GM23338 (cell line): ENCODE measurements around the gene CRPPA. TPM values are rescaled to one million over a fixed set of nuclear protein-coding genes. Genes with fewer than 3 reads are reported as not detected.

Experiments used
- ATAC-seq: fragments of 200-7000 bp; cut with Tn5 transposase; 3 replicates; pipeline ENCODE4 v1.9.1; 2020
- DNase-seq: peaks from one replicate; pipeline ENCODE4 v3.0.0-alpha.2; 2015; ENCODE audit warnings: low spot score
- H2AFZ ChIP-seq: fragments of 200-600 bp; sonication (generic); 2 replicates; pipeline ENCODE4 v1.8.0; 2016; ENCODE audit warnings: antibody characterized with exemption, mild to moderate bottlenecking, moderate library complexity
- H3F3A ChIP-seq: fragments of 200-600 bp; sonication (generic); replicated peaks from 2 replicates; pipeline ENCODE4 v1.8.0; 2017; ENCODE audit warnings: antibody characterized with exemption, mixed run types, low read depth
- H3K27ac ChIP-seq: fragments of 200-600 bp; sonication (generic); 2 replicates; pipeline ENCODE4 v1.6.1; 2016; ENCODE audit warnings: low read depth
- H3K27me3 ChIP-seq: fragments of 200-600 bp; sonication (generic); 2 replicates; pipeline ENCODE4 v1.8.0; 2016; ENCODE audit warnings: mild to moderate bottlenecking, mixed run types, moderate library complexity; ENCODE audit not compliant: insufficient read depth
- H3K36me3 ChIP-seq: fragments of 200-600 bp; sonication (generic); 2 replicates; pipeline ENCODE4 v1.8.0; 2016; ENCODE audit warnings: mild to moderate bottlenecking; ENCODE audit not compliant: insufficient read depth
- H3K4me1 ChIP-seq: fragments of 200-600 bp; sonication (generic); 2 replicates; pipeline ENCODE4 v1.8.0; 2016; ENCODE audit warnings: mild to moderate bottlenecking, moderate library complexity; ENCODE audit not compliant: insufficient read depth
- H3K4me2 ChIP-seq: fragments of 200-600 bp; sonication (generic); 2 replicates; pipeline ENCODE4 v1.7.1; 2017; ENCODE audit warnings: mixed run types
- H3K4me3 ChIP-seq: fragments of 200-600 bp; sonication (generic); 2 replicates; pipeline ENCODE4 v1.6.1; 2016; ENCODE audit warnings: mixed run types
- H3K79me2 ChIP-seq: fragments of 200-600 bp; sonication (generic); replicated peaks from 2 replicates; pipeline ENCODE4 v1.8.0; 2017; ENCODE audit warnings: mild to moderate bottlenecking; ENCODE audit not compliant: insufficient read depth
- H3K9me2 ChIP-seq: fragments of 200-600 bp; sonication (generic); 2 replicates; pipeline ENCODE4 v1.8.0; 2017; ENCODE audit not compliant: insufficient read depth
- H4K20me1 ChIP-seq: fragments of 200-600 bp; sonication (generic); replicated peaks from 2 replicates; pipeline ENCODE4 v1.8.0; 2017; ENCODE audit warnings: mild to moderate bottlenecking; ENCODE audit not compliant: insufficient read depth
- H3K27ac Mint-ChIP-seq: 2 replicates; pipeline ENCODE4 v1.8.0; 2020; ENCODE audit warnings: inconsistent platforms, mild to moderate bottlenecking, moderate library complexity, mixed read lengths
- H3K27me3 Mint-ChIP-seq: 3 replicates; pipeline ENCODE4 v1.8.0; 2022; ENCODE audit warnings: low read depth, mild to moderate bottlenecking, moderate library complexity, mixed read lengths, inconsistent platforms; ENCODE audit not compliant: insufficient read depth, poor library complexity
- H3K36me3 Mint-ChIP-seq: 3 replicates; pipeline ENCODE4 v1.8.0; 2021; ENCODE audit warnings: low read depth, mild to moderate bottlenecking, inconsistent platforms, moderate library complexity, mixed read lengths
- H3K4me1 Mint-ChIP-seq: 3 replicates; pipeline ENCODE4 v1.8.0; 2020; ENCODE audit warnings: mild to moderate bottlenecking, inconsistent platforms, mixed read lengths
- H3K4me3 Mint-ChIP-seq: 3 replicates; pipeline ENCODE4 v1.8.0; 2021; ENCODE audit warnings: moderate library complexity, mild to moderate bottlenecking, inconsistent platforms, mixed read lengths
- H3K9me3 Mint-ChIP-seq: 3 replicates; pipeline ENCODE4 v1.8.0; 2020; ENCODE audit warnings: moderate library complexity, mild to moderate bottlenecking, inconsistent platforms, mixed read lengths
- CREB1 ChIP-seq: fragments of 250-450 bp; sonication (Bioruptor Pico); IDR thresholded peaks from 2 replicates; pipeline ENCODE4 v1.5.0; 2020; ENCODE audit warnings: low read depth, mild to moderate bottlenecking, moderate library complexity
- EZH2 ChIP-seq: fragments of 200-600 bp; sonication (generic); IDR thresholded peaks from one replicate; pipeline ENCODE4 v1.8.0; 2017; ENCODE audit warnings: antibody characterized with exemption, mild to moderate bottlenecking, low read depth; ENCODE audit not compliant: unreplicated experiment
- EZH2phosphoT487 ChIP-seq: fragments of 200-600 bp; sonication (generic); IDR thresholded peaks from one replicate; pipeline ENCODE4 v1.8.1; 2018; ENCODE audit warnings: antibody characterized with exemption; ENCODE audit not compliant: unreplicated experiment
- JUNB ChIP-seq: IDR thresholded peaks from one replicate; pipeline ENCODE4 v1.6.1; 2016; ENCODE audit warnings: antibody characterized with exemption; ENCODE audit not compliant: unreplicated experiment
- NANOG ChIP-seq: IDR thresholded peaks from 2 replicates; pipeline ENCODE4 v1.6.1; 2016; ENCODE audit warnings: antibody characterized with exemption, borderline replicate concordance
- POLR2AphosphoS5 ChIP-seq: IDR thresholded peaks from 2 replicates; pipeline ENCODE4 v1.6.1; 2016; ENCODE audit warnings: antibody characterized with exemption, low read depth
- STAT1 ChIP-seq: IDR thresholded peaks from one replicate; pipeline ENCODE4 v1.6.1; 2016; ENCODE audit warnings: antibody characterized with exemption; ENCODE audit not compliant: unreplicated experiment
- ZNF114 ChIP-seq: fragments of 250-450 bp; sonication (Bioruptor Pico); IDR thresholded peaks from 2 replicates; pipeline ENCODE4 v1.5.0; 2020; ENCODE audit warnings: mild to moderate bottlenecking, moderate library complexity
- ZNF331 ChIP-seq: fragments of 250-450 bp; sonication (Bioruptor Pico); IDR thresholded peaks from 2 replicates; pipeline ENCODE4 v1.5.0; 2020; ENCODE audit warnings: low read depth, mild to moderate bottlenecking, moderate library complexity
- polyA plus RNA-seq: library from polyadenylated mRNA; unstranded; fragments of >200 nt; fragmentation: Nextera tagmentation; extraction: Ambion mirVana; gene quantifications from 2 replicates; pipeline ENCODE4 v1.2.1, GENCODE V29; 2016
- total RNA-seq: library from RNA; depleted of rRNA; stranded (reverse); fragments of >200 nt; shearing (Covaris generic); gene quantifications from 2 replicates; pipeline ENCODE4 v1.2.3, GENCODE V29; 2014
- TF ChIP-seq, protein P1 (sequence below): fragments of 250-450 bp; sonication (Bioruptor Pico); IDR thresholded peaks from 2 replicates; pipeline ENCODE4 v1.5.0; 2020; ENCODE audit warnings: mild to moderate bottlenecking, moderate library complexity
- TF ChIP-seq, protein P2 (sequence below), 2 experiments: fragments of 200-600 bp in 1 of 2; sonication (generic) in 1 of 2; conservative IDR thresholded peaks; 2 replicates each; pipeline versions ENCODE4 v1.5.1 to v1.6.1; 2016 to 2017; ENCODE audit warnings: antibody characterized with exemption in 2 of 2, low read depth in 2 of 2, mild to moderate bottlenecking in 2 of 2, moderate library complexity in 1 of 2
- TF ChIP-seq, protein P3 (sequence below): IDR thresholded peaks from 2 replicates; pipeline ENCODE4 v1.6.1; 2016; ENCODE audit warnings: antibody characterized with exemption
- TF ChIP-seq, protein P4 (sequence below): IDR thresholded peaks from one replicate; pipeline ENCODE4 v1.6.1; 2018; ENCODE audit warnings: antibody characterized with exemption; ENCODE audit not compliant: unreplicated experiment

CRPPA gene
- total and polyA plus RNA-seq, 2 experiments from 2014 or later = 0.45 to 0.73 TPM

DNA sequence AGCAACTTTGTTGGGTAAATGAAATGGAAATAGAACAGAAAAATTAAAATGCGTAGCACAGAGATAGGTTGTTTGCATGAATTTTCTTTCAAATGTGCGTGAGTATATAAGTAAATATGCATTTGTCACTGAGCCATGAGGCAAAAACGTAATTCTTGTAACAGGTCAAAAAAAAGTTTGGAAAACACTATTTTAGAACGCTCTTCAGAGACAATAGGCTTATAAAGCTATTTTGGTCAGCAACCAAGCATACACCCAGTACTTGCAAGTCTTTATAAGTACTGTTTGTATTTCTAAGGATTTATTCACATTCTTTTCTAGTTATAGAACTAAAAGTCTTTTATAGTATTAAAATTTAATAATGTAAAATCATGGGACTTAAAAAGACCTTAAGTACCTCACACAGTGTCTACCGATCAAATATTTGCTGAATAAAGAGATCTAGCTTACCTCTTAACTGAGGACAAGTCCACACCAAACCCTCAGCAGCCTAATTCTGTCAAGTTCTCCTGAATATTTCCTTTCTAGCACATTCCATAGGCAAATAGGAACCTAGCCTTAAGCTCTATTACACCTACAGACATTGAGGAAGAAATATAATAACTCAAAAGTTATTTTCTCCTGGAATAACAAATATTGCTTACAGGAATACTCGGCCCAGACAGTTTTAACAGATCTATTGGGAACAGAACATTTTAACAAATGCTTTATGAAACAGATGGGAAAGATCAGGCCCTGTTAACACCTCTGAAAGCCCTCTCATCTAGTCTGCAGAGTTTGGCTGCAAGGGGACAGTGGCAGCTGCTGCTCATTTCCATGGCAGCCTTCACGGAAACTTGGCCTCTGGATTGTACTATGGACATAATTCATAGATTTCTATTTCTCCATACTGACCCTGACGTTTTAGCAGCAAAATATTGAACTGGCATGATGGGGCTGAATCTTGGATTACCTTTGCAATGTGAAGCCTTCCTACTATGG lies 8.8 kb downstream of the CRPPA start:
- H3K4me2 ChIP-seq = no peak overlapping the region
- TF ChIP-seq, protein P1, sequence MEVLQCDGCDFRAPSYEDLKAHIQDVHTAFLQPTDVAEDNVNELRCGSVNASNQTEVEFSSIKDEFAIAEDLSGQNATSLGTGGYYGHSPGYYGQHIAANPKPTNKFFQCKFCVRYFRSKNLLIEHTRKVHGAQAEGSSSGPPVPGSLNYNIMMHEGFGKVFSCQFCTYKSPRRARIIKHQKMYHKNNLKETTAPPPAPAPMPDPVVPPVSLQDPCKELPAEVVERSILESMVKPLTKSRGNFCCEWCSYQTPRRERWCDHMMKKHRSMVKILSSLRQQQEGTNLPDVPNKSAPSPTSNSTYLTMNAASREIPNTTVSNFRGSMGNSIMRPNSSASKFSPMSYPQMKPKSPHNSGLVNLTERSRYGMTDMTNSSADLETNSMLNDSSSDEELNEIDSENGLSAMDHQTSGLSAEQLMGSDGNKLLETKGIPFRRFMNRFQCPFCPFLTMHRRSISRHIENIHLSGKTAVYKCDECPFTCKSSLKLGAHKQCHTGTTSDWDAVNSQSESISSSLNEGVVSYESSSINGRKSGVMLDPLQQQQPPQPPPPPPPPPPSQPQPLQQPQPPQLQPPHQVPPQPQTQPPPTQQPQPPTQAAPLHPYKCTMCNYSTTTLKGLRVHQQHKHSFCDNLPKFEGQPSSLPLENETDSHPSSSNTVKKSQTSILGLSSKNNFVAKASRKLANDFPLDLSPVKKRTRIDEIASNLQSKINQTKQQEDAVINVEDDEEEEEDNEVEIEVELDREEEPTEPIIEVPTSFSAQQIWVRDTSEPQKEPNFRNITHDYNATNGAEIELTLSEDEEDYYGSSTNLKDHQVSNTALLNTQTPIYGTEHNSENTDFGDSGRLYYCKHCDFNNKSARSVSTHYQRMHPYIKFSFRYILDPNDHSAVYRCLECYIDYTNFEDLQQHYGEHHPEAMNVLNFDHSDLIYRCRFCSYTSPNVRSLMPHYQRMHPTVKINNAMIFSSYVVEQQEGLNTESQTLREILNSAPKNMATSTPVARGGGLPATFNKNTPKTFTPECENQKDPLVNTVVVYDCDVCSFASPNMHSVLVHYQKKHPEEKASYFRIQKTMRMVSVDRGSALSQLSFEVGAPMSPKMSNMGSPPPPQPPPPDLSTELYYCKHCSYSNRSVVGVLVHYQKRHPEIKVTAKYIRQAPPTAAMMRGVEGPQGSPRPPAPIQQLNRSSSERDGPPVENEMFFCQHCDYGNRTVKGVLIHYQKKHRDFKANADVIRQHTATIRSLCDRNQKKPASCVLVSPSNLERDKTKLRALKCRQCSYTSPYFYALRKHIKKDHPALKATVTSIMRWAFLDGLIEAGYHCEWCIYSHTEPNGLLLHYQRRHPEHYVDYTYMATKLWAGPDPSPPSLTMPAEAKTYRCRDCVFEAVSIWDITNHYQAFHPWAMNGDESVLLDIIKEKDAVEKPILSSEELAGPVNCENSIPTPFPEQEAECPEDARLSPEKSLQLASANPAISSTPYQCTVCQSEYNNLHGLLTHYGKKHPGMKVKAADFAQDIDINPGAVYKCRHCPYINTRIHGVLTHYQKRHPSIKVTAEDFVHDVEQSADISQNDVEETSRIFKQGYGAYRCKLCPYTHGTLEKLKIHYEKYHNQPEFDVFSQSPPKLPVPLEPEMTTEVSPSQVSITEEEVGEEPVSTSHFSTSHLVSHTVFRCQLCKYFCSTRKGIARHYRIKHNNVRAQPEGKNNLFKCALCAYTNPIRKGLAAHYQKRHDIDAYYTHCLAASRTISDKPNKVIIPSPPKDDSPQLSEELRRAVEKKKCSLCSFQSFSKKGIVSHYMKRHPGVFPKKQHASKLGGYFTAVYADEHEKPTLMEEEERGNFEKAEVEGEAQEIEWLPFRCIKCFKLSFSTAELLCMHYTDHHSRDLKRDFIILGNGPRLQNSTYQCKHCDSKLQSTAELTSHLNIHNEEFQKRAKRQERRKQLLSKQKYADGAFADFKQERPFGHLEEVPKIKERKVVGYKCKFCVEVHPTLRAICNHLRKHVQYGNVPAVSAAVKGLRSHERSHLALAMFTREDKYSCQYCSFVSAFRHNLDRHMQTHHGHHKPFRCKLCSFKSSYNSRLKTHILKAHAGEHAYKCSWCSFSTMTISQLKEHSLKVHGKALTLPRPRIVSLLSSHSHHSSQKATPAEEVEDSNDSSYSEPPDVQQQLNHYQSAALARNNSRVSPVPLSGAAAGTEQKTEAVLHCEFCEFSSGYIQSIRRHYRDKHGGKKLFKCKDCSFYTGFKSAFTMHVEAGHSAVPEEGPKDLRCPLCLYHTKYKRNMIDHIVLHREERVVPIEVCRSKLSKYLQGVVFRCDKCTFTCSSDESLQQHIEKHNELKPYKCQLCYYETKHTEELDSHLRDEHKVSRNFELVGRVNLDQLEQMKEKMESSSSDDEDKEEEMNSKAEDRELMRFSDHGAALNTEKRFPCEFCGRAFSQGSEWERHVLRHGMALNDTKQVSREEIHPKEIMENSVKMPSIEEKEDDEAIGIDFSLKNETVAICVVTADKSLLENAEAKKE (CRISPR knock-in tag) = no peak
- TF ChIP-seq ZNF114 (CRISPR knock-in tag) (no peak), JUNB (no peak), ZNF331 (CRISPR knock-in tag) (no peak), CREB1 (CRISPR knock-in tag) (no peak), POLR2AphosphoS5 (no peak), NANOG (no peak), EZH2 (no peak), EZH2phosphoT487 (no peak), STAT1 (no peak)
- TF ChIP-seq, protein P2, sequence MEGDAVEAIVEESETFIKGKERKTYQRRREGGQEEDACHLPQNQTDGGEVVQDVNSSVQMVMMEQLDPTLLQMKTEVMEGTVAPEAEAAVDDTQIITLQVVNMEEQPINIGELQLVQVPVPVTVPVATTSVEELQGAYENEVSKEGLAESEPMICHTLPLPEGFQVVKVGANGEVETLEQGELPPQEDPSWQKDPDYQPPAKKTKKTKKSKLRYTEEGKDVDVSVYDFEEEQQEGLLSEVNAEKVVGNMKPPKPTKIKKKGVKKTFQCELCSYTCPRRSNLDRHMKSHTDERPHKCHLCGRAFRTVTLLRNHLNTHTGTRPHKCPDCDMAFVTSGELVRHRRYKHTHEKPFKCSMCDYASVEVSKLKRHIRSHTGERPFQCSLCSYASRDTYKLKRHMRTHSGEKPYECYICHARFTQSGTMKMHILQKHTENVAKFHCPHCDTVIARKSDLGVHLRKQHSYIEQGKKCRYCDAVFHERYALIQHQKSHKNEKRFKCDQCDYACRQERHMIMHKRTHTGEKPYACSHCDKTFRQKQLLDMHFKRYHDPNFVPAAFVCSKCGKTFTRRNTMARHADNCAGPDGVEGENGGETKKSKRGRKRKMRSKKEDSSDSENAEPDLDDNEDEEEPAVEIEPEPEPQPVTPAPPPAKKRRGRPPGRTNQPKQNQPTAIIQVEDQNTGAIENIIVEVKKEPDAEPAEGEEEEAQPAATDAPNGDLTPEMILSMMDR (conservative IDR thresholded peaks at IDR 0.05; ENCODE audit: low read depth in 2 of 2) = no peak
- TF ChIP-seq, protein P3, sequence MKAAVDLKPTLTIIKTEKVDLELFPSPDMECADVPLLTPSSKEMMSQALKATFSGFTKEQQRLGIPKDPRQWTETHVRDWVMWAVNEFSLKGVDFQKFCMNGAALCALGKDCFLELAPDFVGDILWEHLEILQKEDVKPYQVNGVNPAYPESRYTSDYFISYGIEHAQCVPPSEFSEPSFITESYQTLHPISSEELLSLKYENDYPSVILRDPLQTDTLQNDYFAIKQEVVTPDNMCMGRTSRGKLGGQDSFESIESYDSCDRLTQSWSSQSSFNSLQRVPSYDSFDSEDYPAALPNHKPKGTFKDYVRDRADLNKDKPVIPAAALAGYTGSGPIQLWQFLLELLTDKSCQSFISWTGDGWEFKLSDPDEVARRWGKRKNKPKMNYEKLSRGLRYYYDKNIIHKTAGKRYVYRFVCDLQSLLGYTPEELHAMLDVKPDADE = no peak
- TF ChIP-seq, protein P4, sequence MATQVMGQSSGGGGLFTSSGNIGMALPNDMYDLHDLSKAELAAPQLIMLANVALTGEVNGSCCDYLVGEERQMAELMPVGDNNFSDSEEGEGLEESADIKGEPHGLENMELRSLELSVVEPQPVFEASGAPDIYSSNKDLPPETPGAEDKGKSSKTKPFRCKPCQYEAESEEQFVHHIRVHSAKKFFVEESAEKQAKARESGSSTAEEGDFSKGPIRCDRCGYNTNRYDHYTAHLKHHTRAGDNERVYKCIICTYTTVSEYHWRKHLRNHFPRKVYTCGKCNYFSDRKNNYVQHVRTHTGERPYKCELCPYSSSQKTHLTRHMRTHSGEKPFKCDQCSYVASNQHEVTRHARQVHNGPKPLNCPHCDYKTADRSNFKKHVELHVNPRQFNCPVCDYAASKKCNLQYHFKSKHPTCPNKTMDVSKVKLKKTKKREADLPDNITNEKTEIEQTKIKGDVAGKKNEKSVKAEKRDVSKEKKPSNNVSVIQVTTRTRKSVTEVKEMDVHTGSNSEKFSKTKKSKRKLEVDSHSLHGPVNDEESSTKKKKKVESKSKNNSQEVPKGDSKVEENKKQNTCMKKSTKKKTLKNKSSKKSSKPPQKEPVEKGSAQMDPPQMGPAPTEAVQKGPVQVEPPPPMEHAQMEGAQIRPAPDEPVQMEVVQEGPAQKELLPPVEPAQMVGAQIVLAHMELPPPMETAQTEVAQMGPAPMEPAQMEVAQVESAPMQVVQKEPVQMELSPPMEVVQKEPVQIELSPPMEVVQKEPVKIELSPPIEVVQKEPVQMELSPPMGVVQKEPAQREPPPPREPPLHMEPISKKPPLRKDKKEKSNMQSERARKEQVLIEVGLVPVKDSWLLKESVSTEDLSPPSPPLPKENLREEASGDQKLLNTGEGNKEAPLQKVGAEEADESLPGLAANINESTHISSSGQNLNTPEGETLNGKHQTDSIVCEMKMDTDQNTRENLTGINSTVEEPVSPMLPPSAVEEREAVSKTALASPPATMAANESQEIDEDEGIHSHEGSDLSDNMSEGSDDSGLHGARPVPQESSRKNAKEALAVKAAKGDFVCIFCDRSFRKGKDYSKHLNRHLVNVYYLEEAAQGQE = no peak
- no peak overlapping the region for H2AFZ ChIP-seq
- no peaks in the 10 kb centered on the region for H3F3A ChIP-seq
- no peak overlapping the region for H3K4me3 Mint-ChIP-seq
- H3K4me3 ChIP-seq = no peak overlapping the region
- H3K4me1 ChIP-seq = no peaks in the 10 kb centered on the region
- H3K27me3 ChIP-seq = no peaks in the 10 kb centered on the region
- DNase-seq = no peak
- no peak for ATAC-seq
- H3K27ac ChIP-seq = no peak overlapping the region
- H3K36me3 Mint-ChIP-seq = no peaks in the 10 kb centered on the region
- no peak overlapping the region for H3K27ac Mint-ChIP-seq
- H3K9me3 Mint-ChIP-seq = no peaks in the 10 kb centered on the region
- H3K36me3 ChIP-seq = no peaks in the 10 kb centered on the region
- no peaks in the 10 kb centered on the region for H3K4me1 Mint-ChIP-seq
- H3K79me2 ChIP-seq = no peaks in the 10 kb centered on the region
- H4K20me1 ChIP-seq = no peaks in the 10 kb centered on the region
- no peaks in the 10 kb centered on the region for H3K9me2 ChIP-seq
- H3K27me3 Mint-ChIP-seq = no peaks in the 10 kb centered on the region
